Measurements from ENCODE around the gene ARIH2.

DNA sequence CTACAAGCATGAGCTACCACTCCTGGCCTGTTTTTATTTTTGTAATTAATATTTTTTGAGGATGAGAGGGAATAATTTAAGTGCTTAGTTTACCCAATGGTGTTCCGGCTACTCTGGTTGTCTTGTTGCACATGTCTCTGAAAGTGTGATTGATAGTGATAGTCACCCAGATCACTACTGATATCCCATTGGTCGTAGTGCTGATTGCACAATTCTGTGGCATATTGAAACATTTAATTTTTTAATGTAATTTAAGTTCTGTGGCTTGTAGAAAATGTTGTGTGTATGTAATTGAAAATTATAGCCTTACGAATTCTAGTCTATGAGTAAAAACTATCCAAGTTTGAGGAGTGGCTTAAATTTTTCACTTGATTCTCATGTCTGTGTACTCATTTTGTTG, 11.9 kb downstream of the ARIH2 start:
- TF ChIP-seq, protein P1, sequence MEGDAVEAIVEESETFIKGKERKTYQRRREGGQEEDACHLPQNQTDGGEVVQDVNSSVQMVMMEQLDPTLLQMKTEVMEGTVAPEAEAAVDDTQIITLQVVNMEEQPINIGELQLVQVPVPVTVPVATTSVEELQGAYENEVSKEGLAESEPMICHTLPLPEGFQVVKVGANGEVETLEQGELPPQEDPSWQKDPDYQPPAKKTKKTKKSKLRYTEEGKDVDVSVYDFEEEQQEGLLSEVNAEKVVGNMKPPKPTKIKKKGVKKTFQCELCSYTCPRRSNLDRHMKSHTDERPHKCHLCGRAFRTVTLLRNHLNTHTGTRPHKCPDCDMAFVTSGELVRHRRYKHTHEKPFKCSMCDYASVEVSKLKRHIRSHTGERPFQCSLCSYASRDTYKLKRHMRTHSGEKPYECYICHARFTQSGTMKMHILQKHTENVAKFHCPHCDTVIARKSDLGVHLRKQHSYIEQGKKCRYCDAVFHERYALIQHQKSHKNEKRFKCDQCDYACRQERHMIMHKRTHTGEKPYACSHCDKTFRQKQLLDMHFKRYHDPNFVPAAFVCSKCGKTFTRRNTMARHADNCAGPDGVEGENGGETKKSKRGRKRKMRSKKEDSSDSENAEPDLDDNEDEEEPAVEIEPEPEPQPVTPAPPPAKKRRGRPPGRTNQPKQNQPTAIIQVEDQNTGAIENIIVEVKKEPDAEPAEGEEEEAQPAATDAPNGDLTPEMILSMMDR (conservative IDR thresholded peaks at IDR 0.05; ENCODE audit: low read depth, low read length): no peak
- TF ChIP-seq EZH2 (IDR thresholded peaks at IDR 0.05; ENCODE audit: borderline replicate concordance, low read depth, low read length, poor library complexity, severe bottlenecking): no peak
